NT2/D1 (cell line): ENCODE data around the gene CDRT4.

Experiments
- SUZ12 ChIP-seq: IDR thresholded peaks from 2 replicates; pipeline ENCODE4 v1.6.1; 2011; ENCODE audit not compliant: insufficient read length, insufficient read depth; ENCODE audit errors: extremely low read depth
- YY1 ChIP-seq: IDR thresholded peaks from 2 replicates; pipeline ENCODE4 v1.6.1; 2011; ENCODE audit not compliant: insufficient read length, insufficient read depth

DNA sequence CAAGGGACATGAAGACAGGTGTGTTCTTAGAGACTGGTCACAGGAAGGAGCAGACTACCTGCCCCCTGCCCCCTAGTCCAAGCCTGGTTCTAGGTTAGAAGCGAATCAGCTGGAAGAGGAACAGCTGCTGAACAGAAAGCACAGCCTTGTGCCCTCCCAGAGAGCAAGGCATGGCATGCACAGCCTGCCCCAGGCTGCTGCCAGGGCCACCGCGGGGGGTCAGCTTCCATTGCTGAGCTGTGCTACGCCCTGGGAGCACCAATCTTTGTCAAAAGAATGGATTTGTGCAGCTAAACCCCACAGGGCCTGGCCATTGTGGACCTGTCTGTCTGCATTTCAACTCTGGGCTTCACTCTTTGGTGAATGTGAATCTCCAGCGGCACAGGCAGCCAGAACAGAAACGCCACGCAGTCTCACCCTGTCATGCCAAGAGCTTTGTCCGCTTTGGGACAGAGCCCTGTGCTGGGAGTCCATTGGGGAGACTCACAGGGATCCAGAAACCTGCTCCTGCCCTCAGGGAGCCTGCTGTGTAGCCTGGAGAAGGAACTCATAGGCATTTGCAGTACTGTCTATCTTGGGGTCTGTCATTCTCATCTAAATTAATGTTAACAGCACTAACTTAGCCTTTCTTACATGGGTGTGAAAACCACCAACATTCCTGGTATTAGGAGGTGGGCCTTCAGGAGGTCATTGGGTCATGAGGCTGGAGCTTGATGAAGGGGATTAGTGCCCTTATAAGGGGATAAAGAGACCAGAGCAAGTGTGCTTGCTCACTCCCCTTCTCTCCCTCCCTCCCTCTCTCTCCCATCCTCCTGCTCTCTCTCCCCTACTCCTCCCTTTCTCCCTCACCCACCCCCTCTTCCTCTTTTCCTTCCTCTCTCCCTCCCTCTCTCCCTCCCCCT lies 25.6 kb upstream of the CDRT4 start:
- no peak for TF ChIP-seq YY1
- no peak for TF ChIP-seq SUZ12
